Esophagus squamous epithelium (tissue), 4 donors: Measurements from ENCODE around the gene ADAMTSL1.

Experiments
- POLR2A ChIP-seq, 4 donors: fragments of 450-650 bp; IDR thresholded peaks; one replicate each; pipeline ENCODE4 v1.6.1; 2017; ENCODE audit warnings: antibody characterized with exemption in 4 of 4, mild to moderate bottlenecking in 4 of 4, moderate library complexity in 3 of 4
- TF ChIP-seq, protein P1 (sequence below), 6 experiments: fragments of 450-650 bp in 4 of 6; fragments of 200-600 bp in 2 of 6; sonication (generic) in 2 of 6; IDR thresholded peaks; one replicate each; pipeline ENCODE4 v1.5.1; 2016 to 2019; ENCODE audit warnings: antibody characterized with exemption in 6 of 6, mild to moderate bottlenecking in 4 of 6, moderate library complexity in 4 of 6

DNA sequence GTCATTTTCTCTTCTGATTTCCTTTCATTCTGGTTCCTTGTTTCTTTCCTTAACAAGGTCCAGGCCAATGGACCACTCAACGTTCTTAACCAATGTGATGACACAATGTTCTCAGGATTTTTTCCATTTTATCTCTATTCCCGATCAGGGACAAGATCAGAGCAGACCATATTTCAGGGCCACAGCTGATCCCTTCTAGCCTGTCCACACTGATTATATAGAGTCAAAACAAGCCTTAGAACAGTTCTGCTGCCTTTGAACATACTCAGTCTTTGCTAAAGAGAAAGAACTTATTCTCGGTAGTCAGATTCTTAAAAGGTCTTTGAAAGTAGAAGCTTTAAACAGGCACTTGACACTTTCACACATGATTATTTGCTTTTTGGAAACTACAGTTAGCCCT is 188.4 kb downstream of the ADAMTSL1 start:
- TF ChIP-seq POLR2A (IDR thresholded peaks at IDR 0.05), result no peak
- TF ChIP-seq, protein P1, sequence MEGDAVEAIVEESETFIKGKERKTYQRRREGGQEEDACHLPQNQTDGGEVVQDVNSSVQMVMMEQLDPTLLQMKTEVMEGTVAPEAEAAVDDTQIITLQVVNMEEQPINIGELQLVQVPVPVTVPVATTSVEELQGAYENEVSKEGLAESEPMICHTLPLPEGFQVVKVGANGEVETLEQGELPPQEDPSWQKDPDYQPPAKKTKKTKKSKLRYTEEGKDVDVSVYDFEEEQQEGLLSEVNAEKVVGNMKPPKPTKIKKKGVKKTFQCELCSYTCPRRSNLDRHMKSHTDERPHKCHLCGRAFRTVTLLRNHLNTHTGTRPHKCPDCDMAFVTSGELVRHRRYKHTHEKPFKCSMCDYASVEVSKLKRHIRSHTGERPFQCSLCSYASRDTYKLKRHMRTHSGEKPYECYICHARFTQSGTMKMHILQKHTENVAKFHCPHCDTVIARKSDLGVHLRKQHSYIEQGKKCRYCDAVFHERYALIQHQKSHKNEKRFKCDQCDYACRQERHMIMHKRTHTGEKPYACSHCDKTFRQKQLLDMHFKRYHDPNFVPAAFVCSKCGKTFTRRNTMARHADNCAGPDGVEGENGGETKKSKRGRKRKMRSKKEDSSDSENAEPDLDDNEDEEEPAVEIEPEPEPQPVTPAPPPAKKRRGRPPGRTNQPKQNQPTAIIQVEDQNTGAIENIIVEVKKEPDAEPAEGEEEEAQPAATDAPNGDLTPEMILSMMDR (IDR thresholded peaks at IDR 0.05), result no peak
